ENCODE results near the gene JAK3.
A peak's percentile ranks its signal among the peaks of the same experiment; 100 is the strongest.

JAK3 gene

DNA sequence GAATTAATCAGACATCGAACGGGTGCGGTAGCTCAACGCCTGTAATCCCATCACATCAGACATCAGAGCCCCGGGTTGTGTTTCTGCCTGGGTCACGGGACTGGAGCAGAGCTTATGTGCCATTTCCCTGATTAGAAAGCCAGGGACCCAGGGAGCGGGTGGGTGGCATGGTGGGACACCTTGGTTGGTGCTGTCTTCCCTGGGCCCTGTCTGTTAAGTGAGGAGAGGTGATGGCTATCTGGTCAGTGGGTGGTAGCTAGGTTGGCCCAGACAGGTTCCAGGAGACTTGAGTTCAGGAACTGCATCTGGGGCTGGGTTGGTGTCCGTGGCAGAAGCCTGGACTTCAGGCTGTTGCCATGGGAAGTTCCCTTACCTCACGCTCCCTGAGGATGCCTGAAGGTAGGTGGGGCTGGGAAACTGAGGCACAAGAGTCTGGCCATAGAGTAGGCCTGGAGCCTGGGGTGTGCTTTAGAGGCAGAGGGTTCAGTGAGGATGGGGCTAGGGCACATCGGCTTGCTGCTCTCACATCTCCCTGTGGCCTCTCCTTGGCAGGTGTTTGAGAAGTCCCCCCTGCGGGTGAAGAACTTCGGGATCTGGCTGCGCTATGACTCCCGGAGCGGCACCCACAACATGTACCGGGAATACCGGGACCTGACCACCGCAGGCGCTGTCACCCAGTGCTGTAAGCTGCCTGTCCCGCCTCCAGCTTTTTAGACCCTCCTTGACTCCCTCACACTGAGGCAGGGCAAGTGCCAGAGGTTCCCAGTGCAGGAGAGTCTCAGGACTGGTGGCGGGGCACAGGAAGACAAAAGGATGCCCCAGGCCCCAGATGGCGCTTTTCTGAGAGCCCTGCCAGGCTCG is 14.0 kb upstream of the JAK3 start:
- no peak for TF ChIP-seq SIN3A (IDR thresholded peaks at IDR 0.05; ENCODE audit: borderline replicate concordance, insufficient read depth, low read length)
- TF ChIP-seq FOXP2 (optimal IDR thresholded peaks at IDR 0.05; ENCODE audit: borderline replicate concordance, extremely low read depth, extremely low read length, insufficient read depth), result no peak
- no peak for TF ChIP-seq TAF1 (IDR thresholded peaks at IDR 0.05; ENCODE audit: borderline replicate concordance, insufficient read depth, low read length)
- peak; percentile 44 for TF ChIP-seq POLR2AphosphoS5 (IDR thresholded peaks at IDR 0.05; ENCODE audit: low read depth, low read length)
- TF ChIP-seq, protein P1, sequence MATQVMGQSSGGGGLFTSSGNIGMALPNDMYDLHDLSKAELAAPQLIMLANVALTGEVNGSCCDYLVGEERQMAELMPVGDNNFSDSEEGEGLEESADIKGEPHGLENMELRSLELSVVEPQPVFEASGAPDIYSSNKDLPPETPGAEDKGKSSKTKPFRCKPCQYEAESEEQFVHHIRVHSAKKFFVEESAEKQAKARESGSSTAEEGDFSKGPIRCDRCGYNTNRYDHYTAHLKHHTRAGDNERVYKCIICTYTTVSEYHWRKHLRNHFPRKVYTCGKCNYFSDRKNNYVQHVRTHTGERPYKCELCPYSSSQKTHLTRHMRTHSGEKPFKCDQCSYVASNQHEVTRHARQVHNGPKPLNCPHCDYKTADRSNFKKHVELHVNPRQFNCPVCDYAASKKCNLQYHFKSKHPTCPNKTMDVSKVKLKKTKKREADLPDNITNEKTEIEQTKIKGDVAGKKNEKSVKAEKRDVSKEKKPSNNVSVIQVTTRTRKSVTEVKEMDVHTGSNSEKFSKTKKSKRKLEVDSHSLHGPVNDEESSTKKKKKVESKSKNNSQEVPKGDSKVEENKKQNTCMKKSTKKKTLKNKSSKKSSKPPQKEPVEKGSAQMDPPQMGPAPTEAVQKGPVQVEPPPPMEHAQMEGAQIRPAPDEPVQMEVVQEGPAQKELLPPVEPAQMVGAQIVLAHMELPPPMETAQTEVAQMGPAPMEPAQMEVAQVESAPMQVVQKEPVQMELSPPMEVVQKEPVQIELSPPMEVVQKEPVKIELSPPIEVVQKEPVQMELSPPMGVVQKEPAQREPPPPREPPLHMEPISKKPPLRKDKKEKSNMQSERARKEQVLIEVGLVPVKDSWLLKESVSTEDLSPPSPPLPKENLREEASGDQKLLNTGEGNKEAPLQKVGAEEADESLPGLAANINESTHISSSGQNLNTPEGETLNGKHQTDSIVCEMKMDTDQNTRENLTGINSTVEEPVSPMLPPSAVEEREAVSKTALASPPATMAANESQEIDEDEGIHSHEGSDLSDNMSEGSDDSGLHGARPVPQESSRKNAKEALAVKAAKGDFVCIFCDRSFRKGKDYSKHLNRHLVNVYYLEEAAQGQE (IDR thresholded peaks at IDR 0.05; ENCODE audit: insufficient read depth in 1 of 2, low read depth in 2 of 2, low read length in 2 of 2), result no peak

DNA sequence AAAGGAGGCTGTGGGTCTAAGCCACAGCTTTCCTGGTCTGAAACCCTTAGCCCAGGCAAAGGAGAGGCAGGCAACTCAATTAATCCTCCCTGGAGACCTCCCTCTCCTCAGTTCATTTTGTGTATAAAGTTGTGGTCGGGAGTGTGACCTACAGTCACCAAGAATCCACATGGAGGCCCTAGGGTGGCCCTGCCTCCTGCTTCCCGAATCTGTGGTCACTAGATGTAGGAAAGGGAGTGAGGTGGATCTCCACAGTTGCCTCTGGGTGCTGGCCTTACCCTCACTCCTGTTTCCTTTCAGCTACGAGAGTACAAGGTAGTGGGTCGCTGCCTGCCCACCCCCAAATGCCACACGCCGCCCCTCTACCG is 13.2 kb upstream of the JAK3 start:
- TF ChIP-seq POLR2AphosphoS5 (IDR thresholded peaks at IDR 0.05; ENCODE audit: low read depth, low read length) (peak; percentile 35; the same call in 1 of the 2 replicates), TAF1 (IDR thresholded peaks at IDR 0.05; ENCODE audit: borderline replicate concordance, insufficient read depth, low read length) (no peak)

DNA sequence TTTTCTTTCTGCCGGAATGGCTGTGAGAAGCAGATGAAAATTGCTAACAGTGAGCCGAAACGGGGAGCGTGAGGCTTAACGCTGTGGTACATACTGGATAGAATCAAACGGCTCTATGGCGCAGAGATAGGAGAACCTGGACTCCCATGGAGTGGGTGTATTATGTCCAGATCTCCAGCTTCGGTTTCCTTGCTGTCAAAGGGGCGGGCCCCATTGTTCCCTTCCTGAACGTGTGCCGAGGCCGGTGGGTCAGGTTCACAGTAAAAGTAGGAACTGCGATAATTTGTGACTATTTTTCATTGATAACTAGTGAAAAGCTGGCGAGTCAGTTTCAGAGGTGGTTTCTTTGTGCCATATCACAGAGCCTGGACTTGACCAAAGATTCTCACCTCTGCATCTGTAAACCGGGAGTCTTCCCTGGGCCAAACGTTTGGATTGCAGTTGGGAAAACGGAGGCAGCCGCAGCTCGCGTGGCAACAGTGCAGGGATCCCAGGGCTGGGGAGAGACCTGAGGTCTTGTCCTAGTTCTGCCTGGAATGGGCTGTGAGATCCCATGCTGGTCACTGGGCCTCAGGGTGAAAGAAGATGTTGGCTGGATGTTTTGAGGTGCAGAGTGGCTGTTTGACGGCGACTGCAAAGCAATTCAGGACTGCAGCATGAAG is 12.7 kb upstream of the JAK3 start:
- TF ChIP-seq, protein P1 (IDR thresholded peaks at IDR 0.05; ENCODE audit: insufficient read depth in 1 of 2, low read depth in 2 of 2, low read length in 2 of 2), result no peak
- TF ChIP-seq FOXP2 (optimal IDR thresholded peaks at IDR 0.05; ENCODE audit: borderline replicate concordance, extremely low read depth, extremely low read length, insufficient read depth) (no peak), SIN3A (IDR thresholded peaks at IDR 0.05; ENCODE audit: borderline replicate concordance, insufficient read depth, low read length) (no peak), POLR2AphosphoS5 (IDR thresholded peaks at IDR 0.05; ENCODE audit: low read depth, low read length) (no peak; the same call in 1 of the 2 replicates)

DNA sequence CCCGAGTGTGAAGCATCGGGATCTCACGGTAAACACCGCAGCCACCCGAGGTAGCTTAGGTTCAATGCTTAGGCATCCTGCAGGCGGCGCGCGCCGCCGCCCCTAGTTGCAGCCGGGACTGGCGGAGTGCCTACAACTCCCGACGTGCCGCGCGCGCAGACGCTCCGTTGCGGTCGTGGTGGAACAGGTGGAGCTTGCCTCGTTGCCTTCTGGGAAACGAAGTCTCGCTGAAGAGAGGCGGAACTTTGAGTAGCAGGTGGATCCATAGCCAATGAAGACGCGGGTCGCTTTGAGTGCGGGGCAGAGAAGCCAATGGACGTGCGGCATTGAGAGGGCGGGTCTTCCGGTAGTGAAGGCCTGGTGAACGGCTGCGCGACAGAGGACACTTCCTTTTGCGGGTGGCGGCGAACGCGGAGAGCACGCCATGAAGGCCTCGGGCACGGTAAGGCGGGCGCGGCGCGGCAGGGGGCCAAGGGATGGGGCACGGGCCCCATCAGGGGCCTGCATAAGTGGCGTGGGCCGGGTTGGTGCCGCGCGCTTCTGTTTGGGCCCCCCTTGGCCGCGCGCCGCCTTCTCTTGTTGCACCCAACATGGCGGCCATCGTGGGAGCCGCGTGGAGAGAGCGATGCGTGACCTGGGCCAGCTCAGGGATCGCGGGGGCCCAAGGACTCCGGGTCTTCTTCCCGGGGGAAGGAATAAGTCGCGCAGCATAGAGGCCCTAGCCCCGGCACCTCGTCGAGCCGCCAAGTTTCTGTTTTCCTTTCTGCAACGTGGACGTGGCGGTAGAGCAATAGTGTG is 11.9 kb upstream of the JAK3 start, which contains the start of gene RPL18A:
TSS of gene RPL18A (plus strand) at position 378 of the 798 bp plus-strand sequence. CDS start at position 425, 47 bp downstream.
- TF ChIP-seq, protein P1 (IDR thresholded peaks at IDR 0.05; ENCODE audit: insufficient read depth in 1 of 2, low read depth in 2 of 2, low read length in 2 of 2), result no peak; a peak in 1 of 4 replicates
- TF ChIP-seq FOXP2 (optimal IDR thresholded peaks at IDR 0.05; ENCODE audit: borderline replicate concordance, extremely low read depth, extremely low read length, insufficient read depth) (peak; percentile 92), SIN3A (IDR thresholded peaks at IDR 0.05; ENCODE audit: borderline replicate concordance, insufficient read depth, low read length) (no peak; the same call in 1 of the 2 replicates), TAF1 (IDR thresholded peaks at IDR 0.05; ENCODE audit: borderline replicate concordance, insufficient read depth, low read length) (peak; percentile 98), POLR2AphosphoS5 (IDR thresholded peaks at IDR 0.05; ENCODE audit: low read depth, low read length) (peak; percentile 92)

Measured in PFSK-1 (cell line).